Lower leg skin (tissue), 3 donors: ENCODE data around the gene TRIM58.

Experiments
- CTCF ChIP-seq, 3 donors: fragments of 450-650 bp; IDR thresholded peaks; one replicate each; pipeline ENCODE4 v1.5.1; 2016; ENCODE audit warnings: antibody characterized with exemption in 3 of 3, mild to moderate bottlenecking in 3 of 3, moderate library complexity in 2 of 3
- POLR2A ChIP-seq, 2 donors: fragments of 450-650 bp; IDR thresholded peaks; one replicate each; pipeline ENCODE4 v1.6.1; 2016 to 2017; ENCODE audit warnings: antibody characterized with exemption in 2 of 2, mild to moderate bottlenecking in 1 of 2, moderate library complexity in 1 of 2

- TF ChIP-seq CTCF (IDR thresholded peaks at IDR 0.05), result no peak
- TF ChIP-seq POLR2A (IDR thresholded peaks at IDR 0.05), result no peak
These were observed 51.8 kb downstream of the TRIM58 start for GRCh38 chr1:247908766-247909165.
